NCI-H128 (cell line): ENCODE measurements around the gene GLRX.
"Not testable (repeated sequence)": the region's sequence is repeated elsewhere in the genome, so short reads cannot be mapped to it uniquely, and the experiment has no call there.

Source experiments
- DNase-seq: peaks from one replicate; lab custom pipeline; 2025; ENCODE audit not compliant: unreplicated experiment; lab: John Stamatoyannopoulos, UW

The GLRX gene

DNA sequence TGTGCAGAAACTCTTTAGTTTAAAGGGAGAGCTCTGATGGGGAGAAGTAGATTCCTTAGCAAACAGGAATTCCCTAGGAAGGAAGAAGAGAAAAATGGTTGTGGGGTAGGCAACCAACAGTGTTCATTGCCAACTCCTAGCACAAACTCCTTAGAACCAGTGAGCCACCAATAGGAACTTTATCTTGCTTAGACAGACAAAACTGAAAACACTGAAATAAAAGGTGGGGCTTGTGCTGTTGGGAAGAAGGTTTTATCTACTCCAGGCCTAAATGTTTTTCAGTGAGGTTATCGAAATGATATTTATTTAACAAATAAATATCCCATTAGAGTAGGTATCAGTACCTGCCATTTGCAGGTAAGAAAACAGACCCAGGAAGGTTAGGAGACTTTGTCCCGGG is 7.7 kb upstream of the GLRX start:
- DNase-seq = no peak

DNA sequence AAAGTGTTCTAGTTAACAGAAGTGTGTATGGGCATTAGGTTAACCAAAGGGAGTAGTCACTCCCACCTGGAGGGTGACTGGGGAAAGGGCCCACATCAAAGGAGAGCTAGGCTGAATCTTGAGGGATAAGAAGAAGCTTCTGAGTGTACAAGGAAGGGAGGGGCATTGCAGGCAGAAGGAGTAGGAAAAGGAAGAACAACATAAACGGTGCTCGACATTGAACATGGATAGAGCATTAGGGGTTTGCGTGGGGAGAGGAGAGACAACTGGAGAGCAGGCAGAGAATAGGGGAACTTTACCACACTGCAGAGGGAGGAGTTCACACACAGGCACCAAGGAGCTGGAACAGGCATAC is 5.3 kb upstream of the GLRX start:
- DNase-seq = no peak

DNA sequence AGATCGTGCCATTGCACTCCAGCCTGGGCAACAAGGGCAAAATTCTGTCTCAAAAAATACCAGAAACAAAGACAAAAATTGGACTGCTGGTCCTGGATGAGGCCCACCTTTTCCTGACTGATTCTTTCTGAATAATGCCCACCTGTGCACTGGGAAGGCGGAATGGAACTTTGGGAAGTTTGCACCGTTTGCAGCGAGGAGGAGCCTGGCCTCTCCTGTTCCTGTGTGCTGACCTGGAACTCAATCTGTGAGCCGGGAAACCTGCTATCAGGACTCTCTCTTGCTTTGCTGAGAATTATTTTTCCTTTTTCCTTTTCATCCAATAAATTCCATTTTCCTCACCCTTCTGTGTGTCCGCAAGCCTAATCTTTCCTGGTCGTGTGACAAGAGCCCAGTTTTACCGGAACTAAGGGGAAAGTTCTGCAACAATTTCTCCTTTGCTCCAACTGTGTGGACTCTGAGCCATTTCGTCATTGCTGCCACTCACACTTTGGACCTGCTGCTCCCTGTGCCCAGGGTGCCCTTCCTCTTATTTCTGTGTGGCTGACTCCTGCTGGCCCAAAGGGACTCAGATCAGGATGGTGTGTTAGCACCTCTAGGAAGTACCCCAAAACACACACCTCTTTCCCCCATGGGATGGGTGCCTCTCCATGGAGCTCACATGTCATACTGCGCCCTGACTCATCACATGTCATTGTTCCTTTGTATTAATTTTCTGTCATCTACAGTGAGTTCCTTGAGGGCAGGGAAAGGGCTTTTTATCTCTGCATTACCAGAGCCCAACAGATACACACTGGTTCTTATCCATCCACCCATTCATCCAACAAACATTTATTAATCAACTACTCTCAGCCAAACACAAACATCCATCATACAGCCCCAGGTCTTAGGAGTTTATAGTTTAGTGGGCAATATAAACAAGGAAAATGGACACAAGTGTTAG is 4.7 kb upstream of the GLRX start:
- no peak for DNase-seq

DNA sequence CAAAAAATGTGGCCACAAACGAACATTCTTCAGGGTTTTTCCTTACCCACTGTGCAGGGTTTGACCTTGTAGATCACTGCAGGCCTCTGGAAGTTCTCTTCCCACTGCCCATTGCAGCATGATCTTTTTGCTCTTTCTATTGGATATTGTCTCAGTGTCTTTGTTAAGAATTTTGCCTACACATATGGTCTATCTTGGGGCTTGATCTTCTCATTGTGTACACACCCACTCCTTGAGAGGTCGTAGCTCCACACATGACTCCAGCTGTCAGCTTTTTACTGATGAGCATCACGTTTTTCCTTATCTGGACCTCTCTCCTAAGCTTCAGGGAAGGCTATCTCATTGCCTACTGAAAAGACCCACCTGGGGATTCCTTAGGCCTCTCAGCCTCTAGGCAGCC is 3.0 kb upstream of the GLRX start:
- no peak for DNase-seq

DNA sequence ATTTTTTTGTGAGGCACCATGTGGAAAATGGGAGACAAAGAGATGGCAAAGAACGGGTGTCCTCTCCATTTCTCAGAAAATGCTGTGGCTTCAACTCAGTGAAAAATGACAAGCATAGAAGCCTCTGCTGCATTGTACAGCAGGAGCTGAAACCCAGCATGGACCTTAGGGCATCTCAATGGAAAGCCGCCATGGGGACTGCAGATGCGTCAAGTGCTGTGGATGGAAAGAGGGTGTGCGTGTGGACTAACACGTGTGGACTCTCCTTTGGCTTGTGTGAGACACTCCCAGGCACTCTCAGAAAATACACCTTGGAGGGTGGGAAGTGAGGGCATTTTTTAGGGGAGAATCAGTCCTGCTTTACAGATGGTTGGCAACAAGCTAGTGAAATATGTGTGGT is 2.2 kb upstream of the GLRX start:
- no peak for DNase-seq

DNA sequence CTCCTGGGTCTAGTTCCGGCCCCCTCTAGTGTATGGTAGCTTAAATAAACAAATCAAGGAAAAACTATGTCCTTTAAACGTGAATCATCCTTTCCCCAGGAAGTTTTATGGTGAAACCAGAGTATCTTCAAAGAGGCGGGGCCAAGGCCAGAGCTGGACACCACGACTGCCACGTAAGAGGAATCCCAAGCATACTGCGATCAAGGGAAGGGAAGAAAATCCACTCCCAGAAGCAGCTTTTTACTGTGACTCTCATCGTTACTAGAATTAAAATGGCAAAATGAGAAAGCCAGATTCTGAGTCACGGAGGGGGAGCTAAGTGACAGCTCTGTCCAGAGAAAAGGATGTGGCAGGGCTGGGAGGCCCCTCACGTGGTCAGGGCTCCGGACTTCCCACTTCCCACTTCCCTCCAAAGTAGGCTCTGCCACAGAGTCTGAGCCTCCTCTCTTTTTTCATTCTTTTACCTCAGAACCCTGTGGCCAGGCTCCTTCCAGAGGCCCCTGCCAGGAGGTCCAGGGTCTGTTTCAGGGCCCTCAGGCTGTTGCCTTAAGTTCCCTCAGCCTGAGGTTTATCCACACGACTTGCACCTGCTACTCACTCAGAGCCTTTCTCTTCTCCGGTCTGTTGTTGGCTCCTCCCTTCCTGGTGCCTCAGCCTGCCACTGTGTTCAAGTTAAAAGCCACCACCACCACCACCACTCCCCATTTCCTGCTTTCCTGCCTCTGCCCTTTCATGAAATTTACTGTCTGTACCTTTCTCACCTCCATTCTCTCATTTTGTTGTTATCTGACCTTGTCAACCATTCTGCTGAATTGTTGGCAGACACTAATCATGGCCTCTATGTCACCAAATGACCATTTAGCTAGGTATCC is 1.4 kb upstream of the GLRX start:
- no peak for DNase-seq

DNA sequence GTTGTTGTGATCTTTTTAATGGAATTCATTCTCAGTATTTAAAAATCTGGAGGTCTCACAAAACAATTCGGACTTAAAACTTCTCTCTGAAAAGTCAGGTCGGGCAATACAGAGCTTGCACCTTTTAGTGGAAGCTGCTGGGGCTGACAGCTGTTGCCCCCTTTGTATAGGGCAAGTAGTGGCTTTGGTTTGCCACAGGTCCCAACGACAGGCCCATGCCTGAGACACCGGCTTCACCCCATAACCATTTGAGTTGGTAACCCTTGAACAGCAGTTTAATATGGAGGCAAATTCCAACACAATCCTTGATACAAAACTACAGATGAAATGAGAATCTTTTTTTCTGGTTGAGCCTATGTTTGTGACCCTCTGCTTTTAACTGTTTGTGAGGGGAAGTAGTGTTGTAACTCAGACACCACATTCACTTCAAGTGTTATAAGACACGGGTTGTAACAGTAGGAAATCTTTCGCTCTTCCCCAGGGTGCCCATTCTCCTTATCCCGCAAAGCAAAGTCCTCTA is 752 bp upstream of the GLRX start:
- no peak for DNase-seq

DNA sequence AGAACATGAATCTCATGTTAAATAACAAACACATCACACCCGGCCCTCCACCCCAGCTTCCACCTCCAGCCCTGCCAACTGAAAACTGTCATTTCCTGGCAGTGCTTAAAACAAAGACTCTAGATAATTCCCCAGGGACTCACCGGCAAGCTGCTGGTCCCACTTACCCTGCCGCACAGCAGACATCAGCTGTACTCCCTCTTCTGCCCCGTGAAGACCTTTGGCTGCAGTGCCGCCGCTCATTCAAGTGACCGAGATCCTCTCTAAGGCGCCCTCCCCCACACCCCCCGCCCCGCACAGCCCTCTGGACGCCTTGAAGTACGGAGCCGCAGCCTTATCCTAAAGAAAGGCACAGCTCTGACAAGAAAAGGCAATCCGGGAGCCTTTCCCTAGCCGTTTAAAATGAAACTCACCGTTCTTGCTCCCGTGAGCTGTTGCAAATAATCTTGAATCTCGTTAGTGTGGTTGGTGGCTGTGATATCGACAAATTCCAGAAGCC is 434 bp downstream of the GLRX start:
- DNase-seq = no peak

DNA sequence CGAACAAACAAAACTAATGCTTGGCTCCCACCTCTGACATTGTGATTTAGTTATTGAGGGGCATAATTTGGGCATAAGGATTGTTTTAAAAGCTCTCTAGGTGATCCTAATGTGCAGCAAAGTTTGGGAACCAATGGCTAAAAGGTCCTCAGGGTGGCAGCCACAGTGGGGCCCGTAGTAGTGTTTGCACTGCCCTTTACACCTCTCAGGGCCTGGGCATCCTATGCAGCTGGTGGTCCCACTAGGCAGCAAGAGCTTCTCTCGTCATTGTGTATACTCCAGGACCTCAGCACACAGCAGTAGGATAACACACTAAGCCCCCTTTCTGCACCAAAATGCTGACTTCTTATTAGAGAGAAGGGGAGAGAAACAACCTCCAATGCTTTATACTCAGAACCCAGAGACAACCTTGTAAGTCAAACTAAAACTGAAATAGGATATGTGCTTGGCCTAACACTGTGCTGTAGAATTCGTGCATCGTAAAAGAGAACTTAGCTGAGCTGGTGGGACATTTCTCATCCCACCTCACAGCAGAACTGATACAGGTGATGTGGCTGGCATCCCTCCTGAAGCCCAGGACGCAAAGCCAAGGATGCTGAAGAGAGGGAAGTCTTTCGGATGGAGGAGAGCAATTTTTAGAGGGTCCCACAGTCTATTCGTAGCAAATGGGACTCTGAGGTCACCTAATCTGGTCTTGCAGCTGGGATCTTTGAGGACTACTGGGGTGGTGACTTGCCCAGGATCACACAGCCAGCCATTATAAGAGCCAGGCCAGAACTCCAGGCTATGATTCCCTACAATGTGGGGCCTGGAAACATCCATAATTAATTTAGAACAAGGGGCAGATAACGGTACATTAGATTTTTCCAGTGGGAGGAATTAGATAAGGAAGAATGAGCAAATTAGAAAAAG is 1.2 kb downstream of the GLRX start:
- no peak for DNase-seq

DNA sequence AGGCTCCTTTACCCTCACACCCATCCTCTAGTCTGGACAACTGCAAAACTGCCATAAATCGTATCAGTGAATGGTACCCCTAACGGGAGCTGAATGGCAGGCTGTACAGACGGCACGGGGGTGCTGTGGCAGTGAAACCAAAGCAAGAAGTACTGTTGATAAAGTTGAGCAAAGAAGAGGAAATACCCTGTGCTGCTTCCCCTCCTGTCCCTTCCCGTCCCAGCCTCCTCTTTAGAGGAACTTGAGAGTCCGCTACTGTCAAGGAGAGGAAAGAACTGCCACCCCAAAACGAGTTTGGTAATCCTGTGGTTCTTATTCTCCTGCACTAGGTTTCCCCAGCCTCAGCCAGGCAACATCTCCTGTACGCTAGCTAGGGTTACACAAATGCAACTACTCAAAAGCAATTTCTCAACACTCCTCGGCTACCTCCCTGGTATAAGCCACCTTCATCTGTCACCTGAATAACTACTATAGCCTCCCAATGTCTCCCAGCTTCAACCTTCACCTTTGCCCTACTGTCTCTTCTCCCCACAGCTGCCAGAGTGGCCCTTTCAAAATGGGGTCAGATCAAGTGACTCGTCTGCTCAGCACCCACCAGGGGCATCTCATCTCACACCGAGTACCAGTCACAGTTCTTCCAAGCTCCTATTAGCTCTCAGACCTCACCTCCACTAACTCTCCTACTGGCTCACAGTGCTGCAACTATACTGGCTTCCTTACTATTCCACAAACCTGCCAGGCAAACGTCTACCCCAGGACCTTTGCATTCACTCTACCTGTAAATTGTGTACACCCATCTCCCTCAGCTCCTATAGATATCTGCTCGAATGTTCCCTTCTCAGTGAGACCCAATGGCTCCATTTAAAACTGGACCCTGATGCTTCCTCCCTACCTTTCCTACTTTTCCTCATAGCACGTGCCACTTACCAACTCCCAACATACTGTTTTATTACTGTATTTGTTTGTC is 4.1 kb downstream of the GLRX start:
- no peak for DNase-seq

DNA sequence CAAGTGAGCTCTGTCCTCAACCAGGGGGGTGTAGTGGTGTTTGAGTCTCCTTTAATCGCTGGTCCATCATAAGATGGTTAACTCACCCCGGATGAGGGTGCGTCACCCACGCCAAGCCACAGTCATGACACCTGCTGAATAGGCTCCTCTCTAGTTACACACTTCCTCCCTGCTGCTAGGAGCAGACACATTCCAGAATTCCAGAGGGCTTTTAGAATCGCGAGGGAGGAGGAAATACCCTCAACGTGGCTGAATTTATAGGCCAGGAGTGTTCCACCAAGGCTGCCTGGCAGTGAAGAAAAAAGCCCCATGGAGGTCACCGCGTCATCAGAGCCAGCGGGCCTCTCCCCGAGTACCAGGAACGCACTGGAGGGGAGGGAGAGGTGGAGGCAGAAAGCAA is 5.1 kb downstream of the GLRX start:
- no peak for DNase-seq

DNA sequence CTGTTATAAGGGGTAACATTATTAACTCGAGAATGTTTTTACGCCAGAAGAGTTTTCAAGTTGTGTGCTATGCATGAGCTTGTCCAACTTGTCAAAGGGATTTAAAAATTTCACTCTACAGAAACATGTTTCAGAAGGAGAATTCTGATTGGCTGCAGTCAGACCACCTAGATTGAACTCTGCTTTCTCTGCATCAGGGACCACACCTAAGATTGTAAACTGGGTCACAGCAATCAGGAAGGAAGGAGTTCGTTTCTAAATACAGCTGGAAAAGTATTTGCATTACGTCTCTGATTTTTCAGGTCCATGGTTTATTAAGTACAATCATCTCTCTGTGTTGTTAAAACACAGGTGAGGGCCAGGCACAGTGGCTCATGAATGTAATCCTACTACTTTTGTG is 5.8 kb downstream of the GLRX start:
- DNase-seq = no peak

DNA sequence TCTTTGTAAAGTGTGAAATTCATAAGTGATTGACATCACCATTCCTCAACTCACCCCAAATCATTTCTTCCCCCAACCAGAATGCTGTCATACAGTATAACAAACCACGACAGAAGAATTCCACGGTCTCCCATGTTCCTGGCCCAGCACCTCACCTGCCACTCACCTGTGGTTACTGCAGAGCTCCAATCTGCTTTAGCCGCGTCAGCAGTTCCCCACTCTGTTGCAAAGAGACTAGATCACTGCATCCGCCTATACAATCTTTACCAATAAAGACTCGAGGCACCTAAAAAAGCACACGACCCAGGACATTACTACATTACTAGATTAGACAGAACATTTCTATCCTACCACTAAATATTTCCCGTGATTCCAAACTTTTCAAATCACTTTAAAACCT is 6.2 kb downstream of the GLRX start:
- DNase-seq = no peak

DNA sequence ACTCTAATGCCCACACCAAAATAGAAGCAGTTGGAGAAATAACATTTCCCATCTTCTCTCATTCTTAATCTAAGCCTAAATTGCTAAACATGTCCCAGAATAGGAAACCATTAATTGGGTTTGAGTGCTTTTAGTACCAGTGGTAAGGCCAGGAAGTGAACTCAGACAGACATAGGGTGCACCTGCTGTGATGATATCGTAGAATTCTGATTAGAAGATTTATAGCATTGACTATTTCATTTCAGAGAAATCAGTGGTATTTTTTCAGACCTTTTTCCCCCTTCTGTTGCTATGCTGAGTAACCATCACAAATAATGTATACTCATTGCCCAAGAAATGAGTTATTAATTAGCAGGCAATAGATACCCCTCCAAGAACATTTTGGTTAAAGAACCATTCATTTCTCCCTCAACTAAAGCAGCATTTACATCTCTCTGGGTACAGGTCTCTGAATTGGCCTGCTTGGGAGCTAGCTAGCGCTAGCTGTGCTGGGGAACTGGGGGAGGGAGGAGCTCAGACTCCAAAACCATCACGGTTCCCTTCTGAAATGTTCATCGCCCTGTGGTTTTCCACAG is 7.3 kb downstream of the GLRX start:
- DNase-seq = no peak

DNA sequence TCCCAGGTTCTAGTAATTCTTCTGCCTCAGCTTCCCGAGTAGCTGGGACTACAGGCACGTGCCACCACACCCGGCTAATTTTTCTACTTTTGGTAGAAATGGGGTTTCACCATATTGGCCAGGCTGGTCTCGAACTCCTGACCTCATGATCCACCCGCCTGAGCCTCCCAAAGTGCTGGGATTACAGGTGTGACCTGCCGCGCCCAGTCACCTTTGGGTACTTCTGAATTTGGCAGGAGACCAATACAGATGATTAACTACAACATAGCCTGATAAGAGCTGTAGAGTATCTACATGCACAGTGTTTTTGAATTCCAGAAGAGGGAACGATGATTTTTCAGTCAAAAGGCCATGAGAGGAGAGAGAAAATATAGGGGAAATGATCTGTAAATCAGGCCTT is 9.5 kb downstream of the GLRX start:
- not testable (repeated sequence) for DNase-seq

DNA sequence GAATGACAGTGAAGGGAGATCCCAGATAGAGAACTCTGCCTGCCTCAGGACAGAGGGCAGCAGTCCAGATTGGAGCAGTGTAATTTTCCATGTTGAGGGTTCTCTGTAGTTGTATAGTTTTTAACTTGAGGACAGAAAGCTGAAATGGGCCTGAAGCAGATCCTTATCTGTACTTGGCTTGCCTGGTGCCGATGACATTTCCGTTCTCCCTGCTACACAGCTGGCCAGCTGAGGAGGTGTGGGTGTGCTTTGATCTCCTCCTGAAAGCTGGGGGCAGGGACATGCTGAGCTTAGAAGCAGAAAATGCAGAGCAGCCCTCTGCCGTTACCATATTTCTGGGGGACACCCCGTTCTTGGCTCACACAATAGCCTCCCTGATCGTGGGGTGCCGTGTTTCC is 10.5 kb downstream of the GLRX start:
- DNase-seq = no peak

DNA sequence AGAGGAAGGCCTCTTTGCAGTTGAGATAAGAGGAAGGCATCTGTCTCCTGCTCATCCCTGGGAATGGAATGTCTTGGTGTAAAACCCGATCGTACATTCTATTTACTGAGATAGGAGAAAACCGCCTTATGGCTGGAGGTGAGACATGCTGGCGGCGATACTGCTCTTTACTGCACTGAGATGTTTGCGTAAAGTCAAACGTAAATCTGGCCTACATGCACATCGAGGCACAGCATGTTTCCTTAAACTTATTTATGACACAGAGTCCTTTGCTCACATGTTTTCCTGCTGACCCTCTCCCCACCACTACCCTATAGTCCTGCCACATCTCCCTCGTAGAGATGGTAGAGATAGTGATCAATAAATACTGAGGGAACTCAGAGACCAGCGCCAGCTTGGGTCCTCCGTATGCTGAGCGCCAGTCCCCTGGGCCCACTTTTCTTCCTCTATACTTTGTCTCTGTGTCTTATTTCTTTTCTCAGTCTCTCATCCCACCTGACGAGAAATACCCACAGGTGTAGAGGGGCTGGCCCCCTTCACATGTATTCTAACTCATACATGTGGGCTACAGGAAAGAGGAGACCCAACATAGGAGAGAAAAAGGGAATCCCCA is 11.0 kb downstream of the GLRX start:
- DNase-seq = not testable (repeated sequence)

DNA sequence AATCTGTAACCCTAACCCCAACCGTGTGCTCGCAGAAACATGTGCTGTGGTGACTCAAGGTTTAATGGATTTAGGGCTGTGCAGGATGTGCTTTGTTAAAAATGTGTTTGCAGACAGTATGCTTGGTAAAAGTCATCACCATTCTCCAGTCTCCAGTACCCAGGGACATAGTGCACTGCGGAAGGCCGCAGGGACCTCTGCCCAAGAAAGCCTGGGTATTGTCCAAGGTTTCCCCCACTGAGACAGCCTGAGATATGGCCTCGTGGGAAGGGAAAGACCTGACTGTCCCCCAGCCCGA is 11.5 kb downstream of the GLRX start:
- DNase-seq = not testable (repeated sequence)
